H9 (cell line): Measurements from ENCODE around the gene WDR64. TPM values are rescaled to one million over a fixed set of nuclear protein-coding genes. Genes with fewer than 3 reads are reported as not detected.

Experiments used
- DNase-seq: peaks from one replicate; pipeline ENCODE4 v3.0.0-alpha.2; 2017
- H2AFZ ChIP-seq: one replicate; pipeline ENCODE4 v1.6.1; 2013; ENCODE audit warnings: mild to moderate bottlenecking, low read length, control low read depth, moderate library complexity
- H2AK5ac ChIP-seq: 2 replicates; pipeline ENCODE4 v1.6.1; 2013; ENCODE audit warnings: low read length, control low read depth, mixed read lengths; ENCODE audit not compliant: insufficient read length
- H2BK120ac ChIP-seq: one replicate; pipeline ENCODE4 v1.6.1; 2013; ENCODE audit warnings: low read depth, mild to moderate bottlenecking, low read length, control low read depth, inconsistent platforms; ENCODE audit not compliant: poor library complexity, severe bottlenecking
- H2BK12ac ChIP-seq: 2 replicates; pipeline ENCODE4 v1.6.1; 2013; ENCODE audit warnings: low read length, control low read depth, mixed read lengths, low read depth; ENCODE audit not compliant: insufficient read length
- H2BK15ac ChIP-seq: 2 replicates; pipeline ENCODE4 v1.6.1; 2013; ENCODE audit warnings: low read depth, low read length, control low read depth
- H2BK20ac ChIP-seq: one replicate; pipeline ENCODE4 v1.6.1; 2013; ENCODE audit warnings: low read depth, mild to moderate bottlenecking, low read length, control low read depth, inconsistent platforms; ENCODE audit not compliant: poor library complexity, severe bottlenecking
- H2BK5ac ChIP-seq: 2 replicates; pipeline ENCODE4 v1.6.1; 2013; ENCODE audit warnings: low read length, control low read depth, mixed read lengths; ENCODE audit not compliant: insufficient read length
- H3K14ac ChIP-seq: 2 replicates; pipeline ENCODE4 v1.6.1; 2013; ENCODE audit warnings: low read length, control low read depth; ENCODE audit not compliant: insufficient read depth
- H3K18ac ChIP-seq: 2 replicates; pipeline ENCODE4 v1.6.1; 2013; ENCODE audit warnings: low read depth, mild to moderate bottlenecking, mixed read lengths, low read length, control low read depth; ENCODE audit not compliant: insufficient read length
- H3K23ac ChIP-seq: 2 replicates; pipeline ENCODE4 v1.6.1; 2013; ENCODE audit warnings: low read length, control low read depth, mixed read lengths, low read depth; ENCODE audit not compliant: insufficient read length
- H3K23me2 ChIP-seq: 2 replicates; pipeline ENCODE4 v1.6.1; 2013; ENCODE audit warnings: low read depth, mild to moderate bottlenecking, mixed read lengths, low read length, control low read depth; ENCODE audit not compliant: insufficient read length, poor library complexity, severe bottlenecking
- H3K27ac ChIP-seq: 2 replicates; pipeline ENCODE4 v1.5.1; 2013; ENCODE audit warnings: low read length, control low read depth, mixed read lengths, low read depth; ENCODE audit not compliant: insufficient read length
- H3K27me3 ChIP-seq: 2 replicates; pipeline ENCODE4 v1.6.1; 2013; ENCODE audit warnings: low read length, control low read depth, inconsistent platforms; ENCODE audit not compliant: insufficient read depth
- H3K4ac ChIP-seq: 2 replicates; pipeline ENCODE4 v1.6.1; 2013; ENCODE audit warnings: low read depth, mild to moderate bottlenecking, control low read depth, inconsistent platforms, low read length, moderate library complexity
- H3K4me1 ChIP-seq: 2 replicates; pipeline ENCODE4 v1.6.1; 2013; ENCODE audit warnings: low read length, control low read depth, inconsistent platforms; ENCODE audit not compliant: insufficient read depth
- H3K4me2 ChIP-seq: 2 replicates; pipeline ENCODE4 v1.6.1; 2013; ENCODE audit warnings: low read length, control low read depth, mixed read lengths; ENCODE audit not compliant: insufficient read length, insufficient read depth
- H3K56ac ChIP-seq: 2 replicates; pipeline ENCODE4 v1.6.1; 2013; ENCODE audit warnings: low read depth, mild to moderate bottlenecking, mixed read lengths, low read length, control low read depth; ENCODE audit not compliant: insufficient read length
- H3K79me1 ChIP-seq: 2 replicates; pipeline ENCODE4 v1.6.1; 2013; ENCODE audit warnings: low read depth, mild to moderate bottlenecking, moderate library complexity, low read length, control low read depth, inconsistent platforms; ENCODE audit not compliant: insufficient read depth, poor library complexity, severe bottlenecking
- H3K79me2 ChIP-seq: 2 replicates; pipeline ENCODE4 v1.6.1; 2013; ENCODE audit warnings: low read length, control low read depth, inconsistent platforms; ENCODE audit not compliant: insufficient read depth
- H3K9ac ChIP-seq: 2 replicates; pipeline ENCODE4 v1.6.1; 2013; ENCODE audit warnings: low read length, control low read depth, mixed read lengths; ENCODE audit not compliant: insufficient read length; ENCODE audit errors: extremely low read depth
- H3K9me3 ChIP-seq: one replicate; pipeline ENCODE4 v1.6.1; 2013; ENCODE audit warnings: low read depth, low read length, inconsistent platforms; ENCODE audit not compliant: control insufficient read depth
- H3T11ph ChIP-seq: one replicate; pipeline ENCODE4 v1.6.1; 2013; ENCODE audit warnings: mild to moderate bottlenecking, low read length, control low read depth, inconsistent platforms
- H4K20me1 ChIP-seq: one replicate; pipeline ENCODE4 v1.6.1; 2013; ENCODE audit not compliant: control insufficient read depth, insufficient read length, insufficient read depth
- H4K5ac ChIP-seq: 2 replicates; pipeline ENCODE4 v1.6.1; 2013; ENCODE audit warnings: low read depth, mild to moderate bottlenecking, mixed read lengths, low read length, control low read depth; ENCODE audit not compliant: insufficient read length
- H4K8ac ChIP-seq: replicated peaks from 2 replicates; pipeline ENCODE4 v1.6.1; 2013; ENCODE audit warnings: low read length, control low read depth, mixed read lengths, low read depth; ENCODE audit not compliant: insufficient read length
- H4K91ac ChIP-seq: 2 replicates; pipeline ENCODE4 v1.6.1; 2013; ENCODE audit warnings: low read depth, mild to moderate bottlenecking, moderate library complexity, mixed read lengths, low read length, control low read depth; ENCODE audit not compliant: insufficient read length
- H3K27ac Mint-ChIP-seq, 3 experiments: 2 replicates in 2 of 3; 3 replicates in 1 of 3; pipeline ENCODE4 v1.8.0; 2020 to 2021; ENCODE audit warnings: mixed read lengths in 3 of 3, mild to moderate bottlenecking in 1 of 3, moderate library complexity in 1 of 3
- H3K27me3 Mint-ChIP-seq: 2 replicates; pipeline ENCODE4 v1.8.0; 2021; ENCODE audit warnings: low read depth, mild to moderate bottlenecking, moderate library complexity, mixed read lengths
- H3K36me3 Mint-ChIP-seq, 3 experiments: 2 replicates in 2 of 3; 3 replicates in 1 of 3; pipeline ENCODE4 v1.8.0; 2020 to 2021; ENCODE audit warnings: low read depth in 3 of 3, mixed read lengths in 3 of 3; ENCODE audit not compliant: insufficient read depth in 1 of 3
- H3K4me1 Mint-ChIP-seq, 2 experiments: 2 replicates each; pipeline ENCODE4 v1.8.0; 2020; ENCODE audit warnings: mixed read lengths in 2 of 2
- H3K4me3 Mint-ChIP-seq, 2 experiments: 2 replicates in 1 of 2; 3 replicates in 1 of 2; pipeline ENCODE4 v1.8.0; 2020 to 2021; ENCODE audit warnings: mild to moderate bottlenecking in 2 of 2, mixed read lengths in 2 of 2, moderate library complexity in 1 of 2
- H3K9me3 Mint-ChIP-seq, 2 experiments: 2 replicates in 1 of 2; 3 replicates in 1 of 2; pipeline ENCODE4 v1.8.0; 2020; ENCODE audit warnings: mild to moderate bottlenecking in 2 of 2, mixed read lengths in 2 of 2, moderate library complexity in 1 of 2
- WGBS: extraction: QIAGEN DNeasy Blood & Tissue Kit; methylation state at CpG from one replicate; pipeline ENCODE4 v1.1.7; 2013; ENCODE audit warnings: missing lambda C conversion rate, low lambda C conversion rate, mixed read lengths; ENCODE audit not compliant: insufficient read length; ENCODE audit errors: extremely low coverage; 5-methylcytosine and 5-hydroxymethylcytosine counted together
- total RNA-seq: library from RNA; stranded (reverse); gene quantifications from 2 replicates; pipeline ENCODE4 v1.2.1, GENCODE V29; 2021
- TF ChIP-seq, protein P1 (sequence below): fragments of 200-600 bp; sonication (generic); conservative IDR thresholded peaks from 3 replicates; pipeline ENCODE4 v1.8.0; 2021; ENCODE audit warnings: antibody characterized with exemption, mild to moderate bottlenecking

Gene WDR64
- total RNA-seq, 1 experiment from 2014 or later = not detected

DNA sequence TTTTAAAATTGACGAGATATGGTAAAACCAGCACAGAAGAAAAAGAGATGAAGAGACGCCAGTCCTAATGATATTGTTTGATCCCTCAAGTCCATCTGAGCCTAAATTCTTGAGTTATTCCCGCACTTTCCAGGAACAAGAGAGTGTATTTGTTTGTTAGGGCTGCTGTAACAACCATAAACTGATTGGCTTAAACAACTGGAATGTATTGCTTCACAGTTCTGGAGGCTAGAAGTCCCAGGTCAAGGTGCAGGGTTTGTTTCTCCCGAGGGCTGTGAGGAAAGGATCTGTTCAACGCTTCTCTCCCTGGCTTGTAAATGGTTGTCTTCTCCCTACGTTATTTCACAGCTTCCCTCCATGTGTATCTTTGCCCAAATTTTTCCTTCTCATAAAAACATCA lies 188.1 kb downstream of the WDR64 start:
- no peak overlapping the region for H3K56ac ChIP-seq
- no CpG with 5 or more reads among the region's 6 CpGs for WGBS

More for the DNA sequence above, 188.1 kb downstream of the WDR64 start:
- TF ChIP-seq, protein P1, sequence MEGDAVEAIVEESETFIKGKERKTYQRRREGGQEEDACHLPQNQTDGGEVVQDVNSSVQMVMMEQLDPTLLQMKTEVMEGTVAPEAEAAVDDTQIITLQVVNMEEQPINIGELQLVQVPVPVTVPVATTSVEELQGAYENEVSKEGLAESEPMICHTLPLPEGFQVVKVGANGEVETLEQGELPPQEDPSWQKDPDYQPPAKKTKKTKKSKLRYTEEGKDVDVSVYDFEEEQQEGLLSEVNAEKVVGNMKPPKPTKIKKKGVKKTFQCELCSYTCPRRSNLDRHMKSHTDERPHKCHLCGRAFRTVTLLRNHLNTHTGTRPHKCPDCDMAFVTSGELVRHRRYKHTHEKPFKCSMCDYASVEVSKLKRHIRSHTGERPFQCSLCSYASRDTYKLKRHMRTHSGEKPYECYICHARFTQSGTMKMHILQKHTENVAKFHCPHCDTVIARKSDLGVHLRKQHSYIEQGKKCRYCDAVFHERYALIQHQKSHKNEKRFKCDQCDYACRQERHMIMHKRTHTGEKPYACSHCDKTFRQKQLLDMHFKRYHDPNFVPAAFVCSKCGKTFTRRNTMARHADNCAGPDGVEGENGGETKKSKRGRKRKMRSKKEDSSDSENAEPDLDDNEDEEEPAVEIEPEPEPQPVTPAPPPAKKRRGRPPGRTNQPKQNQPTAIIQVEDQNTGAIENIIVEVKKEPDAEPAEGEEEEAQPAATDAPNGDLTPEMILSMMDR = no peak
- Histone ChIP-seq H3K4me1 (no peaks in the 10 kb centered on the region), H3K27ac (no peak overlapping the region), H2BK5ac (no peak overlapping the region), H4K8ac (no peak overlapping the region), H3K79me2 (no peaks in the 10 kb centered on the region), H3K18ac (no peak overlapping the region), H3K23ac (no peak overlapping the region), H3K14ac (no peak overlapping the region), H3T11ph (no peak overlapping the region), H2AFZ (no peak overlapping the region), H3K27me3 (no peaks in the 10 kb centered on the region), H2BK12ac (no peak overlapping the region), H2BK20ac (no peak overlapping the region), H3K4ac (no peak overlapping the region), H4K20me1 (no peaks in the 10 kb centered on the region), H2BK15ac (no peak overlapping the region), H3K9ac (no peak overlapping the region), H2BK120ac (no peak overlapping the region), H3K9me3 (no peaks in the 10 kb centered on the region), H3K23me2 (no peaks in the 10 kb centered on the region), H2AK5ac (no peak overlapping the region), H3K4me2 (no peak overlapping the region), H3K79me1 (no peaks in the 10 kb centered on the region), H4K91ac (no peak overlapping the region), H4K5ac (no peak overlapping the region)
- Mint-ChIP-seq H3K4me3 (no peak overlapping the region), H3K36me3 (no peaks in the 10 kb centered on the region), H3K9me3 (no peaks in the 10 kb centered on the region), H3K4me1 (no peaks in the 10 kb centered on the region), H3K27me3 (no peaks in the 10 kb centered on the region), H3K27ac (no peak overlapping the region)
- DNase-seq = no peak
